HG03280 (cell line): ENCODE results near the gene RRM2.
"Not testable (repeated sequence)": the region's sequence is repeated elsewhere in the genome, so short reads cannot be mapped to it uniquely, and the experiment has no call there.

ENCODE experiments used
- ATAC-seq: cut with Tn5 transposase; IDR thresholded peaks from one replicate; pipeline ENCODE4 v1.9.1; 2021; ENCODE audit warnings: mild to moderate bottlenecking, moderate library complexity; ENCODE audit not compliant: unreplicated experiment

RRM2 gene

DNA sequence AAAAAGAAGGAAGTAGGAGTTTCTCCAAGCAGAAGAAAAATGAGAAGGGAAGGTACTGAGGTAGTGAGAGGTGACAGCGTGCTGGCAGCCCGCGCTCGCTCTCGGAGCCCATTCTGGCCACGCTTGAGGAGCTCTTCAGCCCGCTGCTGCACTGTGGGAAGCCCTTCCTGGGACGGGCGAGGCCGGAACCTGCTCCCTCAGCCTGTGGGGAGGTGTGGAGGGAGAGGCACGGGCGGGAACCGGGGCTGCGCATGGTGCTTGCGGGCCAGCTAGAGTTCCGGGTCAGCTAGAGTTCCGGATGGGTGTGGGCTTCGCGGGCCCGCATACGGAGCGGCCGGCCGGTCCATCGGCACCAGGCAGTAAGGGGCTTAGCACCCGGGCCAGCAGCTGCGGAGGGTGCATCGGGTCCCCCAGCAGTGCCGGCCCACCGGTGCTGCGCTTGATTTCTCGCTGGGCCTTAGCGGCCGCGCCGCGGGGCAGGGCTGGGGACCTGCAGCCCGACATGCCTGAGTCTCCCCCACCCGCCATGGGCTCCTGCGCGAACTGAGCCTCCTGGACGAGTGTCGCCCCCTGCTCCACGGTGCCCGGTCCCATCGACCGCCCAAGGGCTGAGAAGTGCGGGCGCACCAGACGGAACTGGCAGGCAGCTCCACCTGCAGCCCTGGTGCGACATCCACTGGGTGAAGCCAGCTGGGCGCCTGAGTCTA lies 31.2 kb upstream of the RRM2 start:
- ATAC-seq, result peak; percentile 43

DNA sequence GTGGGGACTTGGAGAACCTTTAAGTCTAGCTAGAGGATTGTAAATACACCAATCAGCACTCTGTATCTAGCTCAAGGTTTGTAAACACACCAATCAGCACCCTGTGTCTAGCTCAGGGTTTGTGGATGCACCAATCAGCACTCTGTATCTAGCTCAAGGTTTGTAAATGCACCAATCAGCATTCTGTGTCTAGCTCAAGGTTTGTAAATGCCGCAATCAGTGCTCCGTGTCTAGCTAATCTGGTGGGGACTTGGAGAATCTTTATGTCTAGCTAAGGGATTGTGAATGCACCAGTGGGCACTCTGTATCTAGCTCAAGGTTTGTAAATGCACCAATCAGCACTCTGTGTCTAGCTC lies 30.7 kb upstream of the RRM2 start:
- not testable (repeated sequence) for ATAC-seq

DNA sequence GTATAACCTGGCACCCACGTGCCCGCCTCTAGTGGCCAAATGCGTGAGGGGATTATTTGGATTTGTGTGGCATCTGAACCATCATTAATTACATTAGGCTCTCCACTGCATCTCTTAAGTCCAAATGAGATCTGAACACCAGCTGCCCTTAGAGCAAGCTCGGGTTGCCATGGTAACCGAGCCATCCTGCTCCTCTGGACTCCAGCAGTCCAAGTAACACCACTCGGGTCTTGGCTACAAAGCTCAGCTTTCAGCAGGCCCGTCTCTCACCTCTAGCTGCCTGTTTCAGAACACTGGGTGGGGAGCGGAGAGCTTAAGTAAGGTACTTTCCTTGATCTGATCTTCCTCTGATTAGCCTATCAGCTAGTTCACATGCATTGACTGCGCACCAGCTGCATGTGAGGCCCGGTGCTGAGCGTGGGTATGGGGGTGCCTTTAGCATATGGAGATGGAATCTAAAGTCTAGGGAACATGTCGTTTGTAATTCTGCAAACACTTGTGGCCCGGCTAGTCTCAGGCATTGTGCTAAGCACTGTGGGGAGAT lies 28.2 kb upstream of the RRM2 start:
- ATAC-seq, result no peak

DNA sequence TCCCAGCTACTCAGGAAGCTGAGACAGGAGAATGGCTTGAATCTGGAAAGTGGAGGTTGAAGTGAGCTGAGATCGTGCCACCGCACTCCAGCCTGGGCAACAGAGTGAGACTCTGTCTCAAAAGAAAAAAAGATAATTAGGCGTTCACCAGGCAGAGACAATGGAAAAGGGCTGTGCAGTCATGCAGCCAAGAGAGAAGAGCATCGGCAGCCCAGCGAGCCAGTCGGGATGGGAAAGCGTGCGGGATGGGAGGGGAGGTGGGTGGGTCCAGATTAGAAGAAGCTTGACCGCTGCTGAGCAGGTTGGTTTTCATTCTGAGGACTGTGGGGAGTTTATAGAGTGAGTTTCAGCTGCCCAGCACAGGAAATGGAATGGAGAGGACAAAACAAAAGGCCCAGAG lies 27.4 kb upstream of the RRM2 start:
- ATAC-seq, result no peak

DNA sequence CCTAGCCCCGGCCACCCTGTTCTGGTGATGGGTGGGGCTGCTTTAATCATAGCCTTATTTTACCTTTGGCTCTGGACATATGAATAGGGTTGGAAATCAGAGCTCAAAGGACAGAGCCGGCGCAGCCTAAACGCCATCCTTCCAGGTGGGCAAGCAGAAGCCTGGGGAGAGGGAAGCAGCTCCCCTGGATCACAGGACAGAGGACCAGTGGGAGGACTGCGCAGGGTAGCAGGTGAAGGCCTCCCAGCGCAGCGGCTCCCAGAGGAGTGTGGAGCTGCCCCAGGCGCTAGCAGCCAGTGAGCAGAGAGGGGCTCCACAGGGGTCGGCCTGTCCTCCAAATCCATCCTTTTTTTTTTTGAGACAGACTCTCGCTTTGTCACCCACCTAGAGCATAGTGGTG lies 25.9 kb upstream of the RRM2 start:
- ATAC-seq, result no peak

DNA sequence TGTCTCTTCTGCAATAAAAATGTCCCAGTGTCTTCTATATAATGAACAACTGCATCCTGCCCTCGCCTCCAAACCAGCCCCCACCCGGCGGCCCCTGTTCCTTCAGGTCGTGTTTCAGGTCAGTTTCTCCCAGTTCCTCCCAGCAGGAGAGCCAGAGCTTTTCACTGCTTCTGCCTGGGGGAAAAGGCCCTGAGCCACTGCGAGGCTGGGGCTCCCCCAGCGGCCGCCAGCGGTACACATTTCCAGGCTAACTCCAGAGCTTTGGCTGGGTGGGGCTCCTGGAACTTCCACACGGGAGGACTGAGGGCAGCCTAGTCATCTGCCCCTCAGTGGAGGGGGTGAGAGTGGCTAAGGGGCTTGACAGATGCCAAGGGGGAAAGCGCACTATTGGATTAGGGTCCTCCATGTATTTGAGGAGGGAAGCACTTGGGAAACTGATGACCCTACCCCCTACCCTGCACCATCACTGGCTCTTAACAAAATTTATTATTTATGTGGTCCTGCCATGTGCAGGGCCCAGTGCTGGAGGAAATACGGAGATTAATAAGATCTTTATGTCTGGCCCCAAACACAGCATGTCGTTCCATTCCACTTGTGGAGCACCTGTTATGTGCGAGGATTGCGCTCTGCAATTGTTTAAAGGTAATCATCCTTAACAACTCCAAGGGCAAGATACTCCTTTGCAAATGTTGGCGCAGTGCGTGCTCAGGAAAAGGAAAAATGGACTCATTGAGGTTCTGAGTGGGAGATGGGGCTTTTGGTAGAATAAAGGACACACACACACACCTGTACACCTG lies 25.0 kb upstream of the RRM2 start:
- ATAC-seq, result peak; percentile 80

DNA sequence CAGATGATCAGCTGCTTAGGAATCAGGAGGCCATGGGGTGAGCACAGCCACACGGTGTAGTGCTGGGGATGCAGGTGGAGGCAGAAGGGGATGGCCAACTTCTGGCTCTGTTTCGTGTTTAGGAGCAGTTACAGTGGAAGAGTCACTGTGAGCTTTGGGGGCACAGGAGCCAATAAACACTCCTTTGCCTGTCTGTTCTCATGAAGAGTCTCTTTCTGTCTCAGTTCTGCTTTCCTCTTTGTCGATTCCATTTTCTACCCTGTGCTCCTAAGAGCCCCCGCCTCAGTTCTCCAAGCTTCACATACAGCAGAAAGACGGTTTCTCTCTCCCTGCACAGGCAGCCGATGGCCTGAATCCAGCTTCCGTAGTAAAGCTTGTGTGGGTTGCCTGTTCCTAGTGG lies 21.0 kb upstream of the RRM2 start:
- no peak for ATAC-seq

DNA sequence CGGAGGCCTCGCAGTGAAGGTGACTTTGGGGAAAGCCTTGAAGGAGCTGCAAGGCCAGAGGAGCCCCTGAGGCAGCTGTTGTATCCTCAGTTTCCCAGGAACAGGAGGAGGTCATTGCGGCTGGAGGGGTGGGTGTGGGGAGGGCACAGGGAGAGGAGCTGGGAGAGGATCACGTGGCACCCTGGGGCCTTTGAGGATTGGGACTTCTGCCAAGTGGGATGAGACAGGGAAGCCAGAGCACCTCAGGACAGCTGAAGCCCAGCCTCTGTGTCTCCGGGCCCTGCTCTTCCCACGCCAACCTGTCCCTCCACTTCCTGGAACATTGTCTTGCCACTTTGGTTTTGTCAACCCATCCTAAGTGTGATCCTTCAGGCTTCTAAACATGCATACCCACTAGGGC lies 19.4 kb upstream of the RRM2 start:
- no peak for ATAC-seq

DNA sequence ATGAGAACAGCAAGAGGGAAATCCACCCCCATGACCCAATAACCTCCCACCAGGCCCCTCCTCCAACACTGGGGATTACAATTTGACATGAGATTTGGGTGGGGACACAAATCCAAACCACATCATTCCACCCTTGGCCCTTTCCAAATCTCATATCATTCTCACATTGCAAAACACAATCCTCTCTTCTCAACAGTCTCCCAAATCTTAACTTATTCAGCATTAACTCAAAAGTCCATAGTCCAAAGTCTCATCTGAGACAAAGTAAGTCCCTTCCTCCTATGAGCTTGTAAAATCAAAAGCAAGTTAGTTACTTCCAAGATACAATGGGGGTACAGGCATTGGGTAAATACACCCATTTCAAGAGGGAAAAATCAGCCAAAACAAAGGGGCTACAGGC lies 17.6 kb upstream of the RRM2 start:
- not testable (repeated sequence) for ATAC-seq

DNA sequence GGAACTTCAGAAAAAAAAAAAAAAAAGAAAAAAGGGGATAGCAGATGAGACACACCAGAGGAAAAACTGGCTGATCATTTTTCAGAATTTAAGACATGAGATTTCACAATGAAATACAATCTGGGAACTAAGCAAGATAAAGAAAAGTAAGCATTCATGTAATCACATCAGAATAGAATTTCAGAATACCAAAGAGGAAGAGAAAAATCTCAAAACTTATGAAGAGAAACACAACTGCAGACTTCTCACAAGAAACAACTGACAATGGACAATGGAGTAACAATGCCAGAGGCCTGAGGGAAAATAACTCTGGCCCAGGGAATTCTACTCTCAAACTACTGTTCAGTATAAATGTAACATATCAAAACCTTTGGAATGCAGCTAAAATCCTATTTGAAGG lies 13.2 kb upstream of the RRM2 start:
- no peak for ATAC-seq

DNA sequence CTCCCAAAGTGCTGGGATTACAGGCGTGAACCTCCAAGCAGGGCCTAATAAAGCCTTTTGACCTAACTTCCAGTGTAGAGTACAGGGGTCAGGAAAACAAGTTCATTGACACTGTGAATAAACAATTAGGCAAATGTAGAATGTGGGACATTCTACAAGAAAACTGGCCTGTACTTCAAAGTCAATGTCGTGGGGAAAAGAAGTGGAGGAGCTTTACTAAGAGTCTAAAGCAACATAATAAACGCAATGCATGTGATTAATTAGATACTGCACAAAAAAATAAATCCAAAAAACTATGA lies 3.6 kb upstream of the RRM2 start:
- ATAC-seq, result no peak

DNA sequence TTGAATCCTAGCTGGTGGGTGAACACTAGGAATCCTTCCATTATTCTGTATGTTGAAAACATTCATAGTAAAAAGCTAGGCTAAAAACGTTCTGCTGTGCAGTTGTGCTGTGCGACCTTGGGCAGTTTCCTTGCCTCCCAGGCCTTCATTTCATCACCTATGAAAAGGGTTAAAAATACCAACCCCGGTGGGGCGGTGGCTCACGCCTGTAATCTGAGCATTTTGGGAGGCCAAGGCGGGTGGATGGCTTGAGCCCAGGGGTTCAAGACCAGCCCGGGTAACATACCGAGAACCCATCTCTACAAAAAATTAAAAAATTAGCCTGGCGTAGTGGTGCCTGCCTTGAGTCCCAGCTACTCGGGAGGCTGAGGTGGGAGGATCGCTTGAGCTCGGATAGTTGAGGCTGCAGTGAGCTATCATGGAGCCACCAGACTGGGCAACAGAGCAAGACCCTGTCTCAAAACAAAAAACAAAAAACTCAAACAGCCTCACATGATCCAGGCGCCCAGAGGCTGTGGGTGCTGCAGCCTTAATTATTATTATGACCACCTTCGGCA lies 2.9 kb upstream of the RRM2 start:
- no peak for ATAC-seq

DNA sequence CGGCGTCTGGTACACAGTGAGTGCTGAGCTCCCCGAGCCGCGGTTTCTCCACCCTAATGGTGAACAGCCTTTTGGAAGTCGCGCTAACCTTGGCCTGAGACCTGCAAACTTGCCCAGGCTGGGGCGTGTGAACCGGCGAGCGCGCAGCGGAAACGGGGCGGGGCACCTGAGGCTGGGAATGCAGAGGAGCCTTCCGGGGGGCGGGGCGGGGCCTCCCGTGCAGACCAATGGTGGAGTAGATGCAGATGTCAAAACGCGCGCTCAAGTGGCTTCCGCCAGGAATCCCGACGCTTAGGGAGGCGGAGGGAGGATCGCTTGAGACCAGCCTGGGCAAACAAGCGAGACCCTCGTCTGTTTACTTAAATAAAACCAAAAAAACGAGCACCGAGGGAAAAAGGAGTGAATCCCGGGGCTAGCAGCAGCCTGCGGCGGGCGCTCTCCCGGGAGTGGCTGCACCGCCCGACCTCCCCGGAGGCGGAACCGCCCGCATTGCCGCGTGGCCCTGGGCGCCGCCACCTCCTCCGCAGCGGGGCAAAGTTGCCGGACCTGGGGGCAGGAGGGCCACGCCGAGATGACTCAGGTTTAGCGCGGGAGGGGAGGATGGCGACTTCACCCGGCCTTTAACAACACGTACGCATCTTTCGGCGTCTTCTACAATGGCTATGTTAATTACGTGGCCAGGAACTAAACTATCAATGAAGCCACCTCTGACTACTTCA lies 2.2 kb upstream of the RRM2 start:
- peak; percentile 50 for ATAC-seq

DNA sequence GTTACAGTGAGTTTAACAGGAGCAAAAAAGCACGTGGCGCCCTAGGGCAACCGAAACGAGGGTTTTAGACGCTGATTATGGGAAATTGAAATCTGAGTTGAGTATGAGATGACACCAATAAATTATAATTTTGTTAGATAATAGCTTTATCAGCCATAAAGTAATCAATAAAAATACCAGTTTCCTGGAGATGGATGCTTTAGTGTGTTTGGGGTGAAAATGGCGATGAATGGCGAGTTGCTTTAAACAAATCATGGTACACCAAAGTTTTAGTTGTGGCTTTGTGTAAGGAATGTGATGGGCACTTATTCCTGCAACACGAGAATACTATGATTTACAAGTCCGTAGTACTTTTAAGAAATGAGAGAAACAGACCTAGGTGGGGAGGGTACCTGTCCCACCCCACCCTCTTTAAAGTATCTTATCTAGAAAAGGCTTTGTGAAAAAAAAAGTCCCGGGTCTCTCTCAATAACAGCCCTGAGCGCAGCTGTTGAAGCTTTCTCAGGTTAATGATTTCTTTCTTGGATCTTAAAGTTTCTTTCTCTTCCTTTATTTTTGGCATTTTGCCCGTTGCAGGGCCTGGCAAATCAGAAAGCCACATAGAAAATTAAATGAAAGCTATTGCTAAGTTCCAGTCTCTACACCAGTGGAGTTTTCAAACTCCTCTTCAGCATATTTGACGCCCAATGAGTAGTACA lies 1.5 kb upstream of the RRM2 start:
- no peak for ATAC-seq

DNA sequence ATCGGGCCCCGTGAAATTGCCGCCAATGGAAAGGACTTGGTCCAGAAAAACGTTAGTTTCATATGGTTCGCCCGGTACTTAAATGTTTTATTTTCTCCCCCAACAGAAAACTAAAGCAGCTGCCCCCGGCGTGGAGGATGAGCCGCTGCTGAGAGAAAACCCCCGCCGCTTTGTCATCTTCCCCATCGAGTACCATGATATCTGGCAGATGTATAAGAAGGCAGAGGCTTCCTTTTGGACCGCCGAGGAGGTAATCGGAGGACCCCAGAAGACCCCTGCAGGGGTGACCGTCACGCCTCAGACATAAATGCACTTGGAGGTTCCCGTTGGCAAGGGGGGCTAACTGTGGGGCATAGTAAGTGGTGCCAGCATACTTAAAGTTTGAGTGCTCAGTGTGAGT lies 742 bp downstream of the RRM2 start:
- no peak for ATAC-seq

DNA sequence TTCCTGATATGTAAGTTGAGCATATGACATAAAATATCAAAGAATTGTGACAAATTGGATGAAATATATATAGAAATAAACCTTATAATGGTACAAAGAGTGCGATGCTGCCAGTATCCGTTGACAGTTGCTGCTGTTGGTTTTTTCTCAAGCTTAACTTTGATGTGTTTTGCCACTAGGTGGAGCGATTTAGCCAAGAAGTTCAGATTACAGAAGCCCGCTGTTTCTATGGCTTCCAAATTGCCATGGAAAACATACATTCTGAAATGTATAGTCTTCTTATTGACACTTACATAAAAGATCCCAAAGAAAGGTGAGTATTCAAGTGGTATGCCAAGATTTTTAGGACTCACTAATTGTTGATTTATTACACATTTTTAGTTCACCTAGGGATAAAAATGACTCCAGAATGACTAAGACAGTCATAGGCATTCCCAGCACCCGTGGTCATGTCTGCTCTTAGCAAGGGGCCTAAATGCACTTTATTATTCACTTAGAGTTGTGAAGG lies 2.1 kb downstream of the RRM2 start:
- no peak for ATAC-seq

DNA sequence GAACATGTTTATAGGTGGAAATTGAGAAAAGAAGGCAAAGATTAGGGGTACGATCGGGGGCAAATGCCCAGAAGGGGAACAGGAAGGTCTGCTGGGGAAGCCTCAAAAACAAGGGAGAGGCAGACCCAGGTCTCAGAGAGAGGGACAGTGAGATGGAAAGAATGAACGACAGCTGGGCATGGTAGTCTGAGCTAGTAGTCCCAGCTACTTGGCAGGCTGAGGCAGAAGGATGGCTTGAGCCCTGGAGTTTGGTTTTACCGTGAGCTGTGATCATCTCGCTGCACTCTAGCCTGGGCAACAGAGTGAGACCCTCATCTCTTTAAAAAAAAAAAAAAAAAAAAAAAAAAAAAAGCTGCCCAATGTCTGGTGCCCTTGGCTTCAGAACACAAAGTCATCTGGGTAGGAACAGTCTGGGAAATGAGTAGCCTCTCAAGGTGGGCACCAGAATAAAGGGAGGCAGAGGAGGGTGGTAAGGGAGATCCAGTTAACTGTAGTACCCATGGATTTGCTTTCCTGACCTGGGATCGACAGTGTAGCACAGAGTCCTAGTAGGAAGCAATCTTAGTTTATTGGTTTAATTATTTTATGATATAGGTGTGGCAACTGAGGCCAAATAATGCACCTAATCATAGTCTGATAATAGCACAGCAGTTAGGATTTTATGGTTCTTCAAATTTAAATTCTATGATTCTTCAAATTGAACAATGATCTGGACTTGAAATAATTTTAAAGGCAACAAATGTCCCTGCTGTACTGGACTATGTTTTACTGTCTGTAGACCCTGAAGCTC lies 3.5 kb downstream of the RRM2 start:
- ATAC-seq, result no peak

DNA sequence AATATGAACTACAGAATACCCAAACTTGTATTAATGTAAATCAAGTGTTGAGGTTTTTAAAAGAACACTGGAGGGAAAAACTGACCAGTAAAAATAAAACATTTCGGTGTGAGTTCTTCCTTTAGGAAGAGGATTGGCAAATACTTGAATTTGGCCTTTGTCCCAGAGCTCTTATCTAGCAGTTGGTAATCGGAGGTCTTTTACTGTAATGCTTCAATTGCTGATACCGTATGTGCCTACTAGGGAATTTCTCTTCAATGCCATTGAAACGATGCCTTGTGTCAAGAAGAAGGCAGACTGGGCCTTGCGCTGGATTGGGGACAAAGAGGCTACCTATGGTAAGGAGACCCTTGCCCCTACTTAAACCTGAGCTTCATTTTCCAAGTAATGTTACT lies 4.1 kb downstream of the RRM2 start:
- no peak for ATAC-seq

DNA sequence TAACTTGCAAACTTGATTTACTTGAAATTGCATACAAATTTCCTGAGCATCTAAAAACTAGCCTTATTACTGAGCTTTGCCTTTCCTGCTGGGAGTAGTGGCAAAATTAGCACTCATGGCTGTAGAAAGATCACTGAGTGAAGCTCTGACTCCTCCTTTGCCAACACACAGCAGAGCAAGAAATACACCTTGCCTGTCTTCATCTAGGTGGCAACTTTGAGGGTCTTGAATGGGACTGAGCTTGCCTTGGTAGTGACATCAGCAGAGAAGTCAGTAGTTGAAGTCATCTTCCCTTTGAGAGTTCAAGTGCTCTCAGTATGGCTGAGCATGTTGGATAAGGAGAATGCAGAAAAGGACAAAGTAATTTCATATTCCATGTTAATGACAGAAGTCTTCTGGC lies 5.9 kb downstream of the RRM2 start:
- ATAC-seq, result no peak

DNA sequence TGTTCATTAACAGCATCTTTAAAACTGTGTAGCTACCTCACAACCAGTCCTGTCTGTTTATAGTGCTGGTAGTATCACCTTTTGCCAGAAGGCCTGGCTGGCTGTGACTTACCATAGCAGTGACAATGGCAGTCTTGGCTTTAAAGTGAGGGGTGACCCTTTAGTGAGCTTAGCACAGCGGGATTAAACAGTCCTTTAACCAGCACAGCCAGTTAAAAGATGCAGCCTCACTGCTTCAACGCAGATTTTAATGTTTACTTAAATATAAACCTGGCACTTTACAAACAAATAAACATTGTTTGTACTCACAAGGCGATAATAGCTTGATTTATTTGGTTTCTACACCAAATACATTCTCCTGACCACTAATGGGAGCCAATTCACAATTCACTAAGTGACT lies 7.0 kb downstream of the RRM2 start:
- no peak for ATAC-seq
